HFF-Myc (cell line): Measurements from ENCODE around the gene CHTF18.

ENCODE experiments used
- DNase-seq: peaks from one replicate; pipeline ENCODE4 v3.0.0-alpha.2; 2011; ENCODE audit warnings: low read depth; ENCODE audit errors: extremely low read depth
- H3K4me3 ChIP-seq: replicated peaks from 2 replicates; pipeline ENCODE4 v1.5.1; 2011; ENCODE audit warnings: low read depth, mild to moderate bottlenecking, control low read depth, low read length
- CTCF ChIP-seq: IDR thresholded peaks from 2 replicates; pipeline ENCODE4 v1.5.1; 2012; ENCODE audit warnings: mild to moderate bottlenecking, low read depth, low read length, control low read depth; ENCODE audit errors: missing control alignments

CHTF18 gene

DNA sequence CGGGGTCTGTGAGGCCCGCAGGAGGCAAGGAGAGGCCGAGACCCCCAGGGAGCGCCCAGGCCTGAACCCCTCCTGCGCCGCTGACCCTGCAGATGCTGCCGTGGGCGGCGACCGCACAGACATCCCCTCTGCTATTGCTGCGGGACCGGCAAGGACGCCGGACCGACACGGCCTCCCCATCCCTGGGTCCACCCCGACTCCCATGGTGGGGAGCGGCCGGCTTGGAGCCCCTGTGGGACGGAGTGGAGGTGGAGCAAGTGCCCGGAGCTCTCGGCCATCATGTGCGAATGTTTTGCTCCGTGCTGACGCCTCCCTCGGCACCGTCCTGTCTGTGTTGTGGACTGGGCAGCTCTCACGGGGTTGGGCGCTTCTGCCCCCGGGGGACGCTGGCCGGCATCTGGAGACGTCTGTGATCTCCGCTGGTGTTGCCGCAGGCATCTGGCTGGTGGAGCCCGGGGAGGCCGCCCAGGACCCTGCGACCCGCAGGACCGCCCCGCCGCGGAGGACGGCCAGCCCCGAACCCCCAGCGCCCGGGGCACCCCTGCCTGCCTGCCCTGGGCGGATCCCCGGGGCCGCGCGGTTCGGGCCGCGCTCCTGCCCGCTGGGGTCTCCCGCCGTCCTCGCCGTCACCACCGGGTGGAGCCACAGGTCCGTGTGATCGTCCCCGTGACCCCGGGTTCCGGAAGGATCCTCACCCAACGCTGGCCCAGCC is 24.9 kb downstream of the CHTF18 start:
- TF ChIP-seq CTCF: peak; percentile 59
- H3K4me3 ChIP-seq: no peak overlapping the region
- no peak for DNase-seq

DNA sequence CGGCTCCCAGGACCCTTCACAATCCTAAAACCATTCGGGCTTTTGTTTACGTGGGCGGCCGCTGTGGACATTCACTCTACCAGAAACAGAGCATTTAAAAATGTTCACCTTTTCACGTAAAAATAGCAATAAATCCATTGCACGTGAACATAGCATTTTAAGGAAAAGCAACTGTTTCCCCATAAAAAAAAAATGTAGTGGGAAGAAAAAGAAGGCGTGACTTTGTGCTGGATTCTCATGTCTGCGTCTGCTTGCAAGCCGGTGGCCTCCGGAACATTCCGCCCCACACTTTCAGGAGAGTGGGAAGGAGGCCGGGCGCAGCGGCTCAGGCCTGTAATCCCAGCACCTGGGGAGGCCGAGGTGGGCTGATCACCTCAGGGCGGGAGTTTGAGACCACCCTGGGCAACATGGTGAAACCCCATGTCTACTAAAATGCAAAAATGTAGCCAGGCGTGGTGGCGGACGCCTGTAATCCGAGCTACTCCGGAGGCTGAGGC is 25.5 kb downstream of the CHTF18 start:
- H3K4me3 ChIP-seq: no peak overlapping the region
- TF ChIP-seq CTCF: no peak

GRCh38 chr16:814974-815373 is 26.6 kb downstream of the CHTF18 start:
- DNase-seq: no peak
- no peak overlapping the region for H3K4me3 ChIP-seq
- no peak for TF ChIP-seq CTCF

More for the DNA sequence above, 25.5 kb downstream of the CHTF18 start:
- no peak for DNase-seq

- TF ChIP-seq CTCF: no peak
- H3K4me3 ChIP-seq: no peak overlapping the region
- DNase-seq: no peak
Measured at GRCh38 chr16:815861-816260, 27.4 kb downstream of the CHTF18 start.

DNA sequence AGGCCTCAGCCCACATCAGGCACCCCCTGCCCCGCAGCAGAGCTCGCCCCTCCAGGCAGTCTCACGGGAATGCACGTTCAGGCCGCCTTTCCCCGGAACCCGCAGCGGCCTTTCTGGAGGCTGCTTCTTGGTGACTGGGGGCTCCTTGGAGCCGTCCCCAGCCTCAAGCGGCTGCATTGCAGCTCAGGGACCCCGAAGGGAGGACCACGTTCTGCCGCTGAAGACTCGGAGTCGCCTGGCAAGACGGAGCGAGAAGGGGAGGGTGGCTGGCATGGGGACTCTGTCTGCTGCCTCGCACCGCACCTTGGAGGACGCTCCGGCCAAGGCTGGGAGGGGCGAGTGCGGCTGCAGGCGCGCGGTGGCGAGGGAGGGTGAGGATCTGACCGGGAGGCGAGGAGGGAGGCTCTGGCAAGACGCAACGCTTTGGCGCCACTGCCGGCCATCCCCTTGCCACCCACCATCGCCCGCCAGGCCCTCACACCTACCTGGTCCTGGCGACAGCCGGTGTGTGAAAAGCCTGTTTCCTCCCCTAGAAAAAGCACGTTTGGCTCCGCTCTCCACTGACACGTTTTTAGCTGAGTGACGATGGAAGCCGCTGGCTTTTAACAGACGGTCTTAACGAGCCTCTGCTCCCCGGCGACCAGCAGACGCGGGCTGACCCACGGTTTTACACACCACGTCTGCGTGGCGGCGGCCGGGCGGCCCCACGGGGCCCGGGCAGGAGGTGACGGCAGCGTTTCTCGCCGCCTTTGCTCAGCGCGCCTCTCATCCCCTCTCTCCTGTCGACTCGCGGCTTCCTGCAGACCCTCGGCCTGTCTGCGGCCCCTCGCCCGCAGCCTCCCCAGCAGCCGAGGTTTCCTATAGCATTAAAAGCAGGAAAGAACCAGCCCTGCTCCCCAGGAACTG is 28.8 kb downstream of the CHTF18 start:
- no peak for TF ChIP-seq CTCF
- DNase-seq: no peak
- no peak overlapping the region for H3K4me3 ChIP-seq

DNA sequence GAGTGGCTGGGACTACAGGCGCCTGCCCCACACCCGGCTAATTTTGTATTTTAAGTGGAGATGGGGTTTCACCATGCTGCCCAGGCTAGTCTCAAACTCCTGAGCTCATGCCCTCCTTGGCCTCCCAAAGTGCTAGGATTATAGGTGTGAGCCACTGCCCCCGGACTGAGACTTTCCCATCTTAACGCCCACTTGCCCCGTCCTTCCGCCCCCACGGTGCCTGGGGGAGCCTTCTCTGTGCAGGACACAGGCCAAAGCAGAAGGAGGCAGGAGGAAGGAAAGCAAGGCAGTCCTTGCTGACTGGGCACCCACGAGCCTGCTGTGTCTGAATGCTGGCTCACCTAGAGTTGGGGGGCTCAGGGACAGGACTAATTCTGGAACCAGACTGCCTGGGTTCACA is 29.7 kb downstream of the CHTF18 start:
- no peak for TF ChIP-seq CTCF
- no peak overlapping the region for H3K4me3 ChIP-seq
- no peak for DNase-seq
